GM21526 (cell line): ENCODE results near the gene RUBCN.
"Not testable (repeated sequence)": the region's sequence is repeated elsewhere in the genome, so short reads cannot be mapped to it uniquely, and the experiment has no call there.

Experiments
- ATAC-seq: cut with Tn5 transposase; IDR thresholded peaks from one replicate; pipeline ENCODE4 v1.9.1; 2021; ENCODE audit warnings: moderate library complexity; ENCODE audit not compliant: unreplicated experiment, low FRiP score

The RUBCN gene

DNA sequence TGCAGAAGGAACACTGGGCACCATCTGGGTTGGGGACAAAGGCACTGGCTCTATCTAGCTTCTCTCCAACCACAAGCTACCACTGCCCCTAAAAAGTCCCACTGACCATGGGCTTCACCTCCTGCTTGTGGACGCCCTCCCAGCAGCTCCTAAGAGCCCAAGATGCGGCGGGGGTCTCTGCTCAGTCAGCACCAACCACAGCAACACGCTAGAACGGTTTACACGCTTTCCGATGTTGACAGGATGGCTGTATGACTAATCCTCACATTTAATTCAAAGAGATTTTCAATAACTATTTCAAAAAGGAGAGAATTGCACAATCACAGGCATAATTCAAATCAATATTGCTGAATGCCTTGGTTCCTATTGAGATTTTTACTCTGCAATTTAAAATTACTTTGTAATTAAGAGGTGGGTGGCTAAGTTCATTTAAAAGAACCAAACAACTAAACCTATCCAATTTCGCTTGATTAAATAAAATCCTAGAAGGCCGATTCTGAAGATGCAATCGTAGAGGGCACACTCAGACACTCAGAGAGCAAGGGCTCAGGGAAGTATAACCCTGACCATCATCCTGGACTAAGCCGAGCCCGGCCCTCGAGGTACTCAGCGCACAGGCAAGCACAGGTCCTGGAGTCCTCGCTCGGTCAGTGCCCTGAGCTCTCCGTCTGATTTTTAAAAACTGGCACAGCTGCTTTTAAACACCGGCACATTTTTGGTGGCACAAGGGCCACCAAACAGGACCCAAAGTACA lies 110.1 kb downstream of the RUBCN start:
- ATAC-seq: not testable (repeated sequence)

DNA sequence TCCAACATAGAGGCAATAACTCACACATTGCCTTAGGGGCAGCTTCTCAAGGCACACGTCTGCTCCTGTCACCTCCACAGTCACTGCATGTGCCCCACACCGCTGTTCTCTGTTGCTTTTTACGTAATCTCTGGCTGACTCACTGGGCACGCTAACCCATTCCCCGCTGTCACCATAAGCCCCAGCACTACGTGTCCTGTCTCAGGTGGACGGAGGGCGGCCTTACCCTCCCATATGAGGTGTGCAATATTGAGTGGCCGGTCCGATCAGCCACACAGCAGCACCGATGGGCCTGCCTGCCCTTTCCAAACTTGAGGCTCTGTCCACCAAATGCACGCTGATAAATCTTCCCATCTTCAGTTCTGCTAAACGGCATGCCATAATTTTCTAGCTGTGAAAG lies 115.2 kb downstream of the RUBCN start:
- ATAC-seq: not testable (repeated sequence)
